Hindlimb muscle (tissue), 1 donor: Measurements from ENCODE around the gene ACTL10. TPM values are rescaled to one million over a fixed set of nuclear protein-coding genes. Genes with fewer than 3 reads are reported as not detected.
A peak's percentile ranks its signal among the peaks of the same experiment; 100 is the strongest.

Experiments
- DNase-seq: peaks from one replicate; pipeline ENCODE4 v3.0.0-alpha.2; 2013
- polyA plus RNA-seq: library from polyadenylated mRNA; unstranded; fragments of 120-200 nt; gene quantifications from one replicate; pipeline ENCODE4 v1.2.1, GENCODE V29; 2013; ENCODE audit not compliant: insufficient read length

The ACTL10 gene
- polyA plus RNA-seq, 1 donor: 0.46 TPM

GRCh38 chr20:33649201-33649681 is 17.5 kb upstream of the ACTL10 start:
- DNase-seq: no peak

- no peak for DNase-seq
Measured at GRCh38 chr20:33650111-33650752, 16.5 kb upstream of the ACTL10 start.

GRCh38 chr20:33650753-33651561 is 15.8 kb upstream of the ACTL10 start:
- DNase-seq: no peak

- DNase-seq: no peak
Measured at GRCh38 chr20:33651562-33652048, 15.1 kb upstream of the ACTL10 start.

- DNase-seq: peak; percentile 66
Measured at GRCh38 chr20:33653218-33653899, 13.4 kb upstream of the ACTL10 start.

GRCh38 chr20:33653900-33654596 is 12.7 kb upstream of the ACTL10 start:
- no peak for DNase-seq

- DNase-seq: no peak
Measured at GRCh38 chr20:33654680-33655161, 12.0 kb upstream of the ACTL10 start.

- DNase-seq: no peak
Measured at GRCh38 chr20:33655164-33655563, 11.6 kb upstream of the ACTL10 start.

GRCh38 chr20:33656010-33656782 is 10.5 kb upstream of the ACTL10 start:
- DNase-seq: no peak

GRCh38 chr20:33656783-33657703 is 9.7 kb upstream of the ACTL10 start:
- DNase-seq: no peak

- no peak for DNase-seq
Measured at GRCh38 chr20:33657704-33658095, 9.0 kb upstream of the ACTL10 start.

GRCh38 chr20:33658510-33658909 is 8.2 kb upstream of the ACTL10 start:
- DNase-seq: no peak

GRCh38 chr20:33658929-33659328 is 7.8 kb upstream of the ACTL10 start:
- no peak for DNase-seq

GRCh38 chr20:33659341-33660034 is 7.3 kb upstream of the ACTL10 start:
- DNase-seq: no peak

- DNase-seq: no peak
Measured at GRCh38 chr20:33660035-33660684, 6.6 kb upstream of the ACTL10 start.

GRCh38 chr20:33660685-33661058 is 6.1 kb upstream of the ACTL10 start:
- no peak for DNase-seq

GRCh38 chr20:33662172-33662571 is 4.6 kb upstream of the ACTL10 start, which contains the start of gene C20orf144:
C20orf144 (plus strand) TSS chr20:33662327; CDS start chr20:33662346, 19 bp downstream.
- no peak for DNase-seq

- peak; percentile 78 for DNase-seq
Measured at GRCh38 chr20:33663161-33664084, 3.3 kb upstream of the ACTL10 start.
